ENCODE measurements around the gene LRRC59. TPM values are rescaled to one million over a fixed set of nuclear protein-coding genes. Genes with fewer than 3 reads are reported as not detected.
A peak's percentile ranks its signal among the peaks of the same experiment; 100 is the strongest.

The LRRC59 gene
- total RNA-seq, 1 donor from 2014 or later = 68.0 TPM

- Histone ChIP-seq H3K27me3 (no peaks in the 10 kb centered on the region), H3K36me3 (peaks cover 21% of the 10 kb centered on the region), H3K27ac (no peak overlapping the region), H3K9me3 (no peaks in the 10 kb centered on the region), H3K4me1 (peaks cover 4% of the 10 kb centered on the region), H3K4me3 (no peak overlapping the region)
- ATAC-seq = no peak
- TF ChIP-seq CTCF (IDR thresholded peaks at IDR 0.05) = no peak
- intact Hi-C loops (cut with DNase I) = no loop called here
- peak; percentile 51 for DNase-seq
These were observed 45.1 kb downstream of the LRRC59 start for GRCh38 chr17:50352072-50352692.

- H3K27me3 ChIP-seq = no peaks in the 10 kb centered on the region
- H3K36me3 ChIP-seq = peaks cover 6% of the 10 kb centered on the region
- no peaks in the 10 kb centered on the region for H3K9me3 ChIP-seq
- no peak for ATAC-seq
- no peak overlapping the region for H3K4me3 ChIP-seq
- intact Hi-C loops (cut with DNase I) = no loop called here
- peak; percentile 32 for DNase-seq
- no peak overlapping the region for H3K27ac ChIP-seq
- H3K4me1 ChIP-seq = peaks cover 9% of the 10 kb centered on the region
- TF ChIP-seq CTCF (IDR thresholded peaks at IDR 0.05) = no peak
These were observed 46.6 kb downstream of the LRRC59 start for GRCh38 chr17:50350733-50351132.

DNA sequence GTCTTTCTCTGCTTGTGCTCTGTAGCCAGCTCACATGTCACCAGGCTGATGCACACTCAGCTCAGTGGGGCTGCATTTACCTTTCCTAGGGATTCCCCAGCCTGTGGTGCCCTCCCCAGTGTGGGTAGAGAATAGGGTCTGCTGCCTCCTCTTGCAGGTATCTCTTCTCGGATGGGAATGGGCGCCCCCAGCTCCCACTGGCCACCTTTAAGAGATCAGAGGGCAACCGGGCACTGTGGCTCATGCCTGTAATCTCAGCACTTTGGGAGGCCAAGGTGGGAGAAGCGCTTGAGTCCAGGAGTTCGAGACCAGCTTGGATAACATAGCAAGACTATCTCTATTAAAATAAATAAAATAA, 48.1 kb downstream of the LRRC59 start:
- no peaks in the 10 kb centered on the region for H3K36me3 ChIP-seq
- TF ChIP-seq CTCF (IDR thresholded peaks at IDR 0.05) = no peak
- H3K9me3 ChIP-seq = no peaks in the 10 kb centered on the region
- H3K27ac ChIP-seq = no peak overlapping the region
- intact Hi-C loops (cut with DNase I) = no loop called here
- DNase-seq (no peak), ATAC-seq (no peak)
- H3K4me1 ChIP-seq = peaks cover 13% of the 10 kb centered on the region
- H3K4me3 ChIP-seq = no peak overlapping the region
- no peaks in the 10 kb centered on the region for H3K27me3 ChIP-seq

GRCh38 chr17:50348522-50349242, 48.6 kb downstream of the LRRC59 start:
- H3K36me3 ChIP-seq = no peaks in the 10 kb centered on the region
- no peaks in the 10 kb centered on the region for H3K27me3 ChIP-seq
- H3K4me1 ChIP-seq = peaks cover 13% of the 10 kb centered on the region
- intact Hi-C loops (cut with DNase I) = no loop called here
- no peak for TF ChIP-seq CTCF (IDR thresholded peaks at IDR 0.05)
- ATAC-seq (no peak), DNase-seq (peak; percentile 18)
- no peaks in the 10 kb centered on the region for H3K9me3 ChIP-seq
- H3K27ac ChIP-seq = no peak overlapping the region
- no peak overlapping the region for H3K4me3 ChIP-seq

- Histone ChIP-seq H3K27me3 (no peaks in the 10 kb centered on the region), H3K27ac (no peak overlapping the region), H3K4me1 (peaks cover 13% of the 10 kb centered on the region), H3K4me3 (no peak overlapping the region), H3K9me3 (no peaks in the 10 kb centered on the region), H3K36me3 (no peaks in the 10 kb centered on the region)
- DNase-seq = no peak
- intact Hi-C loops (cut with DNase I) = no loop called here
- TF ChIP-seq CTCF (IDR thresholded peaks at IDR 0.05) = no peak
- no peak for ATAC-seq
These were observed 49.4 kb downstream of the LRRC59 start for GRCh38 chr17:50347894-50348291.
